HEK293 (cell line): ENCODE measurements around the gene MRGPRX2.

ENCODE experiments used
- CTCF ChIA-PET: fragments of 350-600 bp; formaldehyde crosslinking; extraction: SDS; loops from one replicate; lab custom pipeline; 2021; ENCODE audit warnings: antibody characterized with exemption; lab: Yijun Ruan, JAX
- POLR2A ChIA-PET: fragments of 300-600 bp; formaldehyde crosslinking; extraction: SDS; loops from one replicate; lab custom pipeline; 2020; ENCODE audit warnings: antibody characterized with exemption, inconsistent platforms; lab: Yijun Ruan, JAX
- H3K27ac ChIP-seq: fragments of 200-500 bp; sonication (Bioruptor generic); 2 replicates; pipeline ENCODE4 v1.5.1; 2014; ENCODE audit warnings: low read depth, low read length, control low read depth, inconsistent platforms; ENCODE audit errors: extremely low read depth
- H3K36me3 ChIP-seq, 2 experiments: fragments of 200-500 bp in 1 of 2; sonication (Bioruptor generic) in 1 of 2; 1 replicate in 1 of 2; 2 replicates in 1 of 2; pipeline ENCODE4 v1.5.1; 2014 to 2017; ENCODE audit warnings: inconsistent platforms in 2 of 2, low read length in 2 of 2; ENCODE audit not compliant: control insufficient read depth in 2 of 2, insufficient read depth in 1 of 2
- H3K4me1 ChIP-seq: fragments of 200-500 bp; sonication (Bioruptor generic); 2 replicates; pipeline ENCODE4 v1.5.1; 2014; ENCODE audit warnings: mild to moderate bottlenecking, low read length, inconsistent platforms; ENCODE audit not compliant: control insufficient read depth, insufficient read depth
- H3K4me3 ChIP-seq: 2 replicates; pipeline ENCODE4 v1.5.1; 2011; ENCODE audit warnings: low read depth, mild to moderate bottlenecking, control low read depth, low read length, moderate library complexity
- H3K9me3 ChIP-seq: fragments of 200-500 bp; sonication (Bioruptor generic); 2 replicates; pipeline ENCODE4 v1.5.1; 2014; ENCODE audit warnings: low read depth, low read length, inconsistent platforms; ENCODE audit not compliant: control insufficient read depth, insufficient read depth
- KLF7 ChIP-seq: fragments of 450-650 bp; formaldehyde crosslinking; IDR thresholded peaks from 2 replicates; pipeline ENCODE4 v1.5.1; 2016; ENCODE audit warnings: missing biosample characterization, missing genetic modification characterization, borderline replicate concordance
- RBAK ChIP-seq: fragments of 450-650 bp; formaldehyde crosslinking; IDR thresholded peaks from 2 replicates; pipeline ENCODE4 v1.5.1; 2016; ENCODE audit warnings: missing biosample characterization, missing genetic modification characterization
- REPIN1 ChIP-seq: fragments of 450-650 bp; formaldehyde crosslinking; IDR thresholded peaks from 2 replicates; pipeline ENCODE4 v1.5.1; 2017; ENCODE audit warnings: missing biosample characterization, missing genetic modification characterization, low read depth
- SALL2 ChIP-seq: fragments of 450-650 bp; formaldehyde crosslinking; IDR thresholded peaks from 2 replicates; pipeline ENCODE4 v1.5.0; 2017; ENCODE audit warnings: missing biosample characterization, mild to moderate bottlenecking, missing genetic modification characterization, borderline replicate concordance
- SCRT2 ChIP-seq: fragments of 450-650 bp; formaldehyde crosslinking; IDR thresholded peaks from 2 replicates; pipeline ENCODE4 v1.5.1; 2016; ENCODE audit warnings: missing biosample characterization, missing genetic modification characterization
- SP7 ChIP-seq: fragments of 450-650 bp; formaldehyde crosslinking; IDR thresholded peaks from 2 replicates; pipeline ENCODE4 v1.5.1; 2016; ENCODE audit warnings: missing biosample characterization, missing genetic modification characterization
- TRIM28 ChIP-seq: IDR thresholded peaks from 2 replicates; pipeline ENCODE4 v1.6.1; 2011; ENCODE audit warnings: low read length, control low read depth, borderline replicate concordance
- ZNF266 ChIP-seq: fragments of 450-650 bp; formaldehyde crosslinking; IDR thresholded peaks from 2 replicates; pipeline ENCODE4 v1.5.1; 2016; ENCODE audit warnings: missing biosample characterization, missing genetic modification characterization, low read depth
- ZNF324 ChIP-seq: fragments of 450-650 bp; formaldehyde crosslinking; IDR thresholded peaks from 2 replicates; pipeline ENCODE4 v1.5.1; 2016; ENCODE audit warnings: missing biosample characterization, missing genetic modification characterization
- ZNF398 ChIP-seq: fragments of 450-650 bp; formaldehyde crosslinking; IDR thresholded peaks from 2 replicates; pipeline ENCODE4 v1.5.1; 2017; ENCODE audit warnings: missing biosample characterization, missing genetic modification characterization
- ZNF513 ChIP-seq: fragments of 450-650 bp; IDR thresholded peaks from 2 replicates; pipeline ENCODE4 v1.5.1; 2018; ENCODE audit warnings: missing biosample characterization, missing genetic modification characterization
- ZNF560 ChIP-seq: fragments of 450-650 bp; formaldehyde crosslinking; IDR thresholded peaks from 2 replicates; pipeline ENCODE4 v1.5.1; 2017; ENCODE audit warnings: missing biosample characterization, missing genetic modification characterization, borderline replicate concordance
- ZNF580 ChIP-seq: fragments of 450-650 bp; formaldehyde crosslinking; IDR thresholded peaks from 2 replicates; pipeline ENCODE4 v1.5.1; 2016; ENCODE audit warnings: missing biosample characterization, missing genetic modification characterization
- ZNF600 ChIP-seq: fragments of 450-650 bp; formaldehyde crosslinking; IDR thresholded peaks from 2 replicates; pipeline ENCODE4 v1.5.1; 2016; ENCODE audit warnings: missing biosample characterization, missing genetic modification characterization
- ZNF639 ChIP-seq: fragments of 450-650 bp; formaldehyde crosslinking; IDR thresholded peaks from 2 replicates; pipeline ENCODE4 v1.5.1; 2016; ENCODE audit warnings: missing biosample characterization, missing genetic modification characterization
- ZNF654 ChIP-seq: fragments of 450-650 bp; formaldehyde crosslinking; IDR thresholded peaks from 2 replicates; pipeline ENCODE4 v1.5.1; 2016; ENCODE audit warnings: low read depth, missing biosample characterization, missing genetic modification characterization
- ZNF677 ChIP-seq: fragments of 450-650 bp; IDR thresholded peaks from 2 replicates; pipeline ENCODE4 v1.5.0; 2018; ENCODE audit warnings: missing biosample characterization, mild to moderate bottlenecking, missing genetic modification characterization, moderate library complexity
- ZNF791 ChIP-seq: fragments of 450-650 bp; formaldehyde crosslinking; IDR thresholded peaks from 2 replicates; pipeline ENCODE4 v1.5.1; 2016; ENCODE audit warnings: missing biosample characterization, missing genetic modification characterization
- TF ChIP-seq, protein P1 (sequence below): fragments of 450-650 bp; formaldehyde crosslinking; IDR thresholded peaks from 2 replicates; pipeline ENCODE4 v1.5.1; 2016; ENCODE audit warnings: missing biosample characterization, missing genetic modification characterization
- TF ChIP-seq, protein P2 (sequence below): fragments of 450-650 bp; formaldehyde crosslinking; IDR thresholded peaks from 2 replicates; pipeline ENCODE4 v1.5.1; 2016; ENCODE audit warnings: missing biosample characterization, missing genetic modification characterization
- TF ChIP-seq, protein P3 (sequence below): fragments of 450-650 bp; formaldehyde crosslinking; IDR thresholded peaks from 2 replicates; pipeline ENCODE4 v1.5.1; 2016; ENCODE audit warnings: missing biosample characterization, missing genetic modification characterization

The MRGPRX2 gene

GRCh38 chr11:19093976-19094375 lies 33.5 kb upstream of the MRGPRX2 start (continued):
- no peak; the same call in 1 of the 2 replicates for TF ChIP-seq ZNF324 (tag by site-specific recombination)

DNA sequence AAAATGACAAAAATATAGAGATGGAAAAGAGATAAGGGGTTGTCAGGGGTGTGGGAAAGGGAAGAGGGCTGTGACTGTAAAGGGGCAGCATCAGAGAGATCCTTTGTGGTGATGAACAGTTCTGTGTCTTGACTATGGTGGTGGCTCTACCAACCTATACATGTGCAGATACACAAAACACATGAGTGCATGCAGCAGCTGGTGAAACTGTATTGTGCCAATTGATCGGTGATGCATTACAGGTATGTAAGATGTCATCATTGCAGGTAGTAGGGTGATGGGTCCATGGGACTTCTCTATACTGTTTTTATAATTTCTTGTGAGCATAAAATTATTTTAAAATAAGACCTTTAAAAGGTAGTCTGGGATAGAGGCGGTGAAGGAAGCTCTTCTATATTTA lies 32.3 kb upstream of the MRGPRX2 start:
- no peaks in the 10 kb centered on the region for H3K36me3 ChIP-seq
- TF ChIP-seq ZNF791 (tag by site-specific recombination) (no peak), SCRT2 (tag by site-specific recombination) (no peak), REPIN1 (tag by site-specific recombination) (no peak), ZNF677 (tag by site-specific recombination) (no peak), ZNF398 (tag by site-specific recombination) (no peak), TRIM28 (no peak), KLF7 (no peak), SP7 (tag by site-specific recombination) (no peak), ZNF600 (tag by site-specific recombination) (no peak), ZNF560 (tag by site-specific recombination) (no peak), ZNF580 (tag by site-specific recombination) (no peak), ZNF654 (no peak), ZNF266 (tag by site-specific recombination) (no peak)
- TF ChIP-seq, protein P1, sequence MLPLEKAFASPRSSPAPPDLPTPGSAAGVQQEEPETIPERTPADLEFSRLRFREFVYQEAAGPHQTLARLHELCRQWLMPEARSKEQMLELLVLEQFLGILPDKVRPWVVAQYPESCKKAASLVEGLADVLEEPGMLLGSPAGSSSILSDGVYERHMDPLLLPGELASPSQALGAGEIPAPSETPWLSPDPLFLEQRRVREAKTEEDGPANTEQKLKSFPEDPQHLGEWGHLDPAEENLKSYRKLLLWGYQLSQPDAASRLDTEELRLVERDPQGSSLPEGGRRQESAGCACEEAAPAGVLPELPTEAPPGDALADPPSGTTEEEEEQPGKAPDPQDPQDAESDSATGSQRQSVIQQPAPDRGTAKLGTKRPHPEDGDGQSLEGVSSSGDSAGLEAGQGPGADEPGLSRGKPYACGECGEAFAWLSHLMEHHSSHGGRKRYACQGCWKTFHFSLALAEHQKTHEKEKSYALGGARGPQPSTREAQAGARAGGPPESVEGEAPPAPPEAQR (tag by site-specific recombination), result no peak
- H3K4me1 ChIP-seq, result peaks cover 3% of the 10 kb centered on the region; the same call in 1 of the 2 replicates
- H3K27ac ChIP-seq, result no peak overlapping the region
- no peak overlapping the region for H3K4me3 ChIP-seq
- CTCF ChIA-PET, result interaction anchor here (0.6 to 2.0 kb wide), 7 partner anchors 14 to 327 kb away, joined by 3 to 12 read pairs (median 3); no protein-coding TSS in a partner anchor
- no peaks in the 10 kb centered on the region for H3K9me3 ChIP-seq
- POLR2A ChIA-PET, result no interaction called here

- Histone ChIP-seq H3K9me3 (no peaks in the 10 kb centered on the region), H3K27ac (no peak overlapping the region)
- TF ChIP-seq RBAK, result no peak
- no peak for TF ChIP-seq ZNF513 (tag by site-specific recombination)
- TF ChIP-seq SALL2, result no peak
- no peak for TF ChIP-seq ZNF639 (tag by site-specific recombination)
- TF ChIP-seq, protein P2, sequence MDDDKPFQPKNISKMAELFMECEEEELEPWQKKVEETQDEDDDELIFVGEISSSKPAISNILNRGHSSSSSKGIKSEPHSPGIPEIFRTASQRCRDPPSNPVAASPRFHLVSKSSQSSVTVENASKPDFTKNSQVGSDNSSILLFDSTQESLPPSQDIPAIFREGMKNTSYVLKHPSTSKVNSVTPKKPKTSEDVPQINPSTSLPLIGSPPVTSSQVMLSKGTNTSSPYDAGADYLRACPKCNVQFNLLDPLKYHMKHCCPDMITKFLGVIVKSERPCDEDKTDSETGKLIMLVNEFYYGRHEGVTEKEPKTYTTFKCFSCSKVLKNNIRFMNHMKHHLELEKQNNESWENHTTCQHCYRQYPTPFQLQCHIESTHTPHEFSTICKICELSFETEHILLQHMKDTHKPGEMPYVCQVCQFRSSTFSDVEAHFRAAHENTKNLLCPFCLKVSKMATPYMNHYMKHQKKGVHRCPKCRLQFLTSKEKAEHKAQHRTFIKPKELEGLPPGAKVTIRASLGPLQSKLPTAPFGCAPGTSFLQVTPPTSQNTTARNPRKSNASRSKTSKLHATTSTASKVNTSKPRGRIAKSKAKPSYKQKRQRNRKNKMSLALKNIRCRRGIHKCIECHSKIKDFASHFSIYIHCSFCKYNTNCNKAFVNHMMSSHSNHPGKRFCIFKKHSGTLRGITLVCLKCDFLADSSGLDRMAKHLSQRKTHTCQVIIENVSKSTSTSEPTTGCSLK (tag by site-specific recombination), result no peak
- TF ChIP-seq, protein P3, sequence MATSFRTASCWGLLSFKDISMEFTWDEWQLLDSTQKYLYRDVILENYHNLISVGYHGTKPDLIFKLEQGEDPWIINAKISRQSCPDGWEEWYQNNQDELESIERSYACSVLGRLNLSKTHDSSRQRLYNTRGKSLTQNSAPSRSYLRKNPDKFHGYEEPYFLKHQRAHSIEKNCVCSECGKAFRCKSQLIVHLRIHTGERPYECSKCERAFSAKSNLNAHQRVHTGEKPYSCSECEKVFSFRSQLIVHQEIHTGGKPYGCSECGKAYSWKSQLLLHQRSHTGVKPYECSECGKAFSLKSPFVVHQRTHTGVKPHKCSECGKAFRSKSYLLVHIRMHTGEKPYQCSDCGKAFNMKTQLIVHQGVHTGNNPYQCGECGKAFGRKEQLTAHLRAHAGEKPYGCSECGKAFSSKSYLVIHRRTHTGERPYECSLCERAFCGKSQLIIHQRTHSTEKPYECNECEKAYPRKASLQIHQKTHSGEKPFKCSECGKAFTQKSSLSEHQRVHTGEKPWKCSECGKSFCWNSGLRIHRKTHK, result no peak
- TF ChIP-seq, all 188 proteins: peak for 0
- Histone ChIP-seq H3K4me3 (no peak overlapping the region), H3K36me3 (no peaks in the 10 kb centered on the region), H3K4me1 (peaks cover 3% of the 10 kb centered on the region; the same call in 1 of the 2 replicates)
- POLR2A ChIA-PET, result no interaction called here
- CTCF ChIA-PET, result interaction anchor here (0.6 to 2.0 kb wide), 4 partner anchors 15 to 327 kb away, joined by 3 to 12 read pairs (median 4); no protein-coding TSS in a partner anchor
Measured at GRCh38 chr11:19092342-19092741, 31.8 kb upstream of the MRGPRX2 start.
